Sigmoid colon (tissue), 7 donors: ENCODE results near the gene SDK2. TPM values are rescaled to one million over a fixed set of nuclear protein-coding genes. Genes with fewer than 3 reads are reported as not detected.

Experiments used
- DNase-seq: peaks from one replicate; pipeline ENCODE4 v3.0.0-alpha.2; 2019
- H3K27ac ChIP-seq, 4 donors: fragments of 200-600 bp; sonication (generic); one replicate each; pipeline ENCODE4 v1.5.1; 2016 to 2019; ENCODE audit warnings: mild to moderate bottlenecking in 1 of 4
- H3K27me3 ChIP-seq, 3 donors: fragments of 200-600 bp; sonication (generic); one replicate each; pipeline ENCODE4 v1.5.1; 2019; ENCODE audit warnings: mild to moderate bottlenecking in 1 of 3
- H3K36me3 ChIP-seq, 4 donors: fragments of 200-600 bp; sonication (generic); one replicate each; pipeline ENCODE4 v1.5.1; 2016 to 2019
- H3K4me1 ChIP-seq, 4 donors: fragments of 200-600 bp; sonication (generic); one replicate each; pipeline ENCODE4 v1.5.1; 2017 to 2019
- H3K4me3 ChIP-seq, 4 donors: fragments of 200-600 bp; sonication (generic); one replicate each; pipeline ENCODE4 v1.5.1; 2017 to 2019; ENCODE audit warnings: mild to moderate bottlenecking in 2 of 4, moderate library complexity in 1 of 4
- H3K9me3 ChIP-seq, 4 donors: fragments of 200-600 bp in 3 of 4; sonication (generic) in 3 of 4; one replicate each; pipeline versions ENCODE4 v1.5.1 to v1.6.1; 2013 to 2019
- CTCF ChIP-seq, 4 experiments: fragments of 450-650 bp in 3 of 4; fragments of 200-600 bp in 1 of 4; IDR thresholded peaks; one replicate each; pipeline ENCODE4 v1.5.1; 2016 to 2019; ENCODE audit warnings: antibody characterized with exemption in 4 of 4, mild to moderate bottlenecking in 3 of 4, moderate library complexity in 2 of 4
- EP300 ChIP-seq, 4 donors: sonication (generic); formaldehyde crosslinking; IDR thresholded peaks; one replicate each; pipeline ENCODE4 v1.6.1; 2017; ENCODE audit warnings: antibody characterized with exemption in 4 of 4
- POLR2A ChIP-seq, 2 donors: fragments of 450-650 bp; IDR thresholded peaks; one replicate each; pipeline ENCODE4 v1.6.1; 2016; ENCODE audit warnings: antibody characterized with exemption in 2 of 2, mild to moderate bottlenecking in 2 of 2, moderate library complexity in 2 of 2
- POLR2AphosphoS5 ChIP-seq, 4 donors: sonication (generic); formaldehyde crosslinking; IDR thresholded peaks; one replicate each; pipeline ENCODE4 v1.6.1; 2017; ENCODE audit warnings: antibody characterized with exemption in 4 of 4
- WGBS, 2 donors: extraction: QIAGEN DNeasy Blood & Tissue Kit; methylation state at CpG; one replicate each; pipeline ENCODE4 v1.1.7; 2013; 5-methylcytosine and 5-hydroxymethylcytosine counted together
- intact Hi-C: fragments of 100-400 bp; cut with DNase I; formaldehyde crosslinking; loops from one replicate; pipeline ENCODE4 v1.15.1; 2023
- polyA plus RNA-seq, 3 donors: library from polyadenylated mRNA; stranded (reverse); fragments of 200-250 nt; gene quantifications; one replicate each; pipeline ENCODE4 v1.2.3, GENCODE V29; 2013
- total RNA-seq, 4 donors: library from RNA; depleted of rRNA; stranded (reverse); fragments of >200 nt; gene quantifications; one replicate each; pipeline ENCODE4 v1.1.0, GENCODE V29; 2016
- donor health status: healthy with polysubstance abuse.
- donor health status: Bipolar disorder and iron deficiency.
- donor health status: healthy.

Gene SDK2
- total and polyA plus RNA-seq, 7 donors = under 0.01 to 1.9 (median 0.71) TPM

- Histone ChIP-seq H3K4me1 (no peaks in the 10 kb centered on the region), H3K9me3 (no peaks in the 10 kb centered on the region), H3K27me3 (no peaks in the 10 kb centered on the region), H3K4me3 (no peak overlapping the region), H3K36me3 (no peaks in the 10 kb centered on the region), H3K27ac (no peak overlapping the region)
- DNase-seq = no peak
- no peak for TF ChIP-seq POLR2A (IDR thresholded peaks at IDR 0.05)
- intact Hi-C loops = no loop called here
- WGBS, 2 donors = 86 to 89% methylated on average over 22 of the region's 22 CpGs
Measured at GRCh38 chr17:73519714-73520368, 124.4 kb downstream of the SDK2 start.

DNA sequence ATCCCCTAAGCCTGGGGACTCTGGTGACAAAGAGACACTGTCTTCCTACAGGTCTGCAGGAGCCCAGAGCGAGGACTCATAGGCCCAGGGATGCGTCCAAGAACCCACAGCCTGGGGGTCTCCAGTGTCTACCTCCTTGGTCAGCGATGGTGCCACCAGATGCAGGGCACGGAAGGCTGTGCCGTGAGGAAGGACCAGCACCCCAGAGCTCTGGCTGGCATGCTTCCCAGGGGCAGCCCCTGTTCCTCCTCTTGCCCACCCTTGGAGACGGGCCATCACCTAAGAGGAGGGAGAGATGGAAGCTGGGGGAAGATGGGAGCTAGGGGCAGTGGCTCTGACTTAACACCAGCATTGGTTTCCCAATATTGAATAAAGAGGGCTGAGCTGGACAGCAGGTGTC lies 125.2 kb downstream of the SDK2 start:
- H3K9me3 ChIP-seq = no peaks in the 10 kb centered on the region
- intact Hi-C loops = no loop called here
- no peak for TF ChIP-seq CTCF (IDR thresholded peaks at IDR 0.05)
- TF ChIP-seq EP300 (IDR thresholded peaks at IDR 0.05) = no peak
- TF ChIP-seq POLR2AphosphoS5 (IDR thresholded peaks at IDR 0.05) = no peak
- TF ChIP-seq POLR2A (IDR thresholded peaks at IDR 0.05) = no peak
- no peak overlapping the region for H3K27ac ChIP-seq
- no peaks in the 10 kb centered on the region for H3K27me3 ChIP-seq
- H3K36me3 ChIP-seq = no peaks in the 10 kb centered on the region
- no peaks in the 10 kb centered on the region for H3K4me1 ChIP-seq
- DNase-seq = no peak
- WGBS, 2 donors = 93 to 94% methylated on average over 6 of the region's 6 CpGs
- no peak overlapping the region for H3K4me3 ChIP-seq

GRCh38 chr17:73516431-73516830 lies 127.8 kb downstream of the SDK2 start:
- Histone ChIP-seq H3K27me3 (no peaks in the 10 kb centered on the region), H3K9me3 (no peaks in the 10 kb centered on the region), H3K4me1 (no peaks in the 10 kb centered on the region), H3K4me3 (no peak overlapping the region), H3K27ac (no peak overlapping the region), H3K36me3 (no peaks in the 10 kb centered on the region)
- 93 to 94% methylated on average over 11 of the region's 11 CpGs for WGBS, 2 donors
- TF ChIP-seq POLR2AphosphoS5 (IDR thresholded peaks at IDR 0.05) = no peak
- intact Hi-C loops = no loop called here
- DNase-seq = no peak

GRCh38 chr17:73514146-73514863 lies 129.9 kb downstream of the SDK2 start:
- intact Hi-C loops = no loop called here

DNA sequence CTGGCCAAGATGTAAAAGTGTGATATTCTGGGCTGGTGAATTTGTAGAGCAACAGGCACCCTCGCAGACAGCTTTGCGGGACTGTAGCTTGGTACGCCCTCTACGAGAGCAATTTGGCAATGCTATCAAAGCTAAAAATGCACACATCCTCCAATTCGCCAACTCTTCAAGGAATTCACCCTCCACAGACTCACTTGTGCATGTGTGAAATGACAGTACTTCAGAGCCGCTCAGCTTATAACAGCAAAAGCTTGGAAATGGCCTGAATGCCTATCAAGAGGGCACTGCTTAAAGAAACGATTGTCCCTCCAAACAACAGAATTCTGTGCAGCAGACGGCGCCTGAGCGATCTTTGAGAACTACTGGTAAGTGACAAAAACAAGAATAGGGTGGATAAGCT lies 130.8 kb downstream of the SDK2 start:
- 89 to 92% methylated on average over 10 of the region's 10 CpGs for WGBS, 2 donors
- no peak for TF ChIP-seq POLR2A (IDR thresholded peaks at IDR 0.05)
- TF ChIP-seq CTCF (IDR thresholded peaks at IDR 0.05) = no peak
- no peak for TF ChIP-seq EP300 (IDR thresholded peaks at IDR 0.05)
- TF ChIP-seq POLR2AphosphoS5 (IDR thresholded peaks at IDR 0.05) = no peak
- Histone ChIP-seq H3K4me3 (no peak overlapping the region), H3K4me1 (no peaks in the 10 kb centered on the region), H3K9me3 (no peaks in the 10 kb centered on the region), H3K36me3 (no peaks in the 10 kb centered on the region), H3K27ac (no peak overlapping the region), H3K27me3 (no peaks in the 10 kb centered on the region)
- intact Hi-C loops = no loop called here
- DNase-seq = no peak

More at GRCh38 chr17:73514146-73514863, 129.9 kb downstream of the SDK2 start:
- no peak overlapping the region for H3K27ac ChIP-seq
- no peaks in the 10 kb centered on the region for H3K36me3 ChIP-seq
- no peak for DNase-seq
- H3K9me3 ChIP-seq = no peaks in the 10 kb centered on the region
- 92% methylated on average over 13 of the region's 13 CpGs for WGBS, 2 donors
- no peaks in the 10 kb centered on the region for H3K4me1 ChIP-seq
- no peak overlapping the region for H3K4me3 ChIP-seq
- no peaks in the 10 kb centered on the region for H3K27me3 ChIP-seq
- TF ChIP-seq POLR2AphosphoS5 (IDR thresholded peaks at IDR 0.05) (no peak), CTCF (IDR thresholded peaks at IDR 0.05) (no peak), POLR2A (IDR thresholded peaks at IDR 0.05) (no peak), EP300 (IDR thresholded peaks at IDR 0.05) (no peak)
